PFSK-1 (cell line): ENCODE results near the gene MAMLD1.

Experiments
- FOXP2 ChIP-seq: optimal IDR thresholded peaks from 2 replicates; pipeline ENCODE3; 2011; ENCODE audit warnings: borderline replicate concordance, control low read depth, inconsistent platforms; ENCODE audit not compliant: insufficient read depth; ENCODE audit errors: extremely low read length, extremely low read depth
- POLR2AphosphoS5 ChIP-seq: IDR thresholded peaks from 2 replicates; pipeline ENCODE4 v1.6.1; 2012; ENCODE audit warnings: low read depth, mild to moderate bottlenecking, control low read depth, low read length, moderate library complexity
- REST ChIP-seq, 2 experiments: IDR thresholded peaks; 2 replicates each; pipeline versions ENCODE4 v1.6.1 to v1.8.0; 2011 to 2012; ENCODE audit warnings: low read depth in 2 of 2, low read length in 2 of 2, control low read depth in 1 of 2, inconsistent platforms in 1 of 2, mild to moderate bottlenecking in 1 of 2, moderate library complexity in 1 of 2; ENCODE audit not compliant: insufficient read depth in 1 of 2
- SIN3A ChIP-seq: IDR thresholded peaks from 2 replicates; pipeline ENCODE4 v1.6.1; 2012; ENCODE audit warnings: mild to moderate bottlenecking, low read length, moderate library complexity, borderline replicate concordance; ENCODE audit not compliant: insufficient read depth
- TAF1 ChIP-seq: IDR thresholded peaks from 2 replicates; pipeline ENCODE4 v1.6.1; 2012; ENCODE audit warnings: low read length, control low read depth, borderline replicate concordance; ENCODE audit not compliant: insufficient read depth

MAMLD1 gene

GRCh38 chrX:150460781-150461180, 97.7 kb downstream of the MAMLD1 start:
- TF ChIP-seq REST (IDR thresholded peaks at IDR 0.05; ENCODE audit: insufficient read depth in 1 of 2, low read depth in 2 of 2, low read length in 2 of 2) (no peak), TAF1 (no peak), FOXP2 (no peak), SIN3A (no peak), POLR2AphosphoS5 (no peak)

- TF ChIP-seq TAF1: no peak
- no peak for TF ChIP-seq POLR2AphosphoS5
- no peak for TF ChIP-seq FOXP2
- no peak for TF ChIP-seq REST (IDR thresholded peaks at IDR 0.05; ENCODE audit: insufficient read depth in 1 of 2, low read depth in 2 of 2, low read length in 2 of 2)
- no peak for TF ChIP-seq SIN3A
Measured at GRCh38 chrX:150463566-150463965, 100.4 kb downstream of the MAMLD1 start.

GRCh38 chrX:150464001-150464400, 100.9 kb downstream of the MAMLD1 start:
- TF ChIP-seq TAF1 (no peak), REST (IDR thresholded peaks at IDR 0.05; ENCODE audit: insufficient read depth in 1 of 2, low read depth in 2 of 2, low read length in 2 of 2) (no peak), FOXP2 (no peak), SIN3A (no peak), POLR2AphosphoS5 (no peak)

- TF ChIP-seq POLR2AphosphoS5 (no peak), REST (IDR thresholded peaks at IDR 0.05; ENCODE audit: insufficient read depth in 1 of 2, low read depth in 2 of 2, low read length in 2 of 2) (no peak), TAF1 (no peak), SIN3A (no peak), FOXP2 (no peak)
Measured at GRCh38 chrX:150465326-150465725, 102.2 kb downstream of the MAMLD1 start.
